SK-N-SH treated with all-trans-retinoic acid at 6 μM for 48 hours (cell line): ENCODE data around the gene PLA2G4A.

ENCODE experiments used
- ATAC-seq: fragments of 200-7000 bp; cut with Tn5 transposase; 3 replicates; pipeline ENCODE4 v1.9.1; 2020; ENCODE audit warnings: mild to moderate bottlenecking, moderate library complexity
- ARNTL ChIP-seq: fragments of 450-650 bp; formaldehyde crosslinking; IDR thresholded peaks from 2 replicates; pipeline ENCODE4 v1.5.0; 2020; ENCODE audit warnings: low read depth, mild to moderate bottlenecking, moderate library complexity, borderline replicate concordance
- BACH2 ChIP-seq: fragments of 250-450 bp; sonication (Bioruptor Pico); IDR thresholded peaks from 2 replicates; pipeline ENCODE4 v1.9.0; 2021; ENCODE audit warnings: mild to moderate bottlenecking, borderline replicate concordance
- CSDC2 ChIP-seq: fragments of 250-450 bp; sonication (Bioruptor Pico); IDR thresholded peaks from 2 replicates; pipeline ENCODE4 v1.5.0; 2020; ENCODE audit warnings: mild to moderate bottlenecking, moderate library complexity
- ESRRG ChIP-seq: fragments of 250-450 bp; sonication (Bioruptor Pico); IDR thresholded peaks from 2 replicates; pipeline ENCODE4 v1.6.1; 2021; ENCODE audit warnings: mild to moderate bottlenecking
- GLIS3 ChIP-seq: fragments of 250-450 bp; sonication (Bioruptor Pico); IDR thresholded peaks from 2 replicates; pipeline ENCODE4 v1.5.0; 2020; ENCODE audit warnings: mild to moderate bottlenecking, moderate library complexity
- ISL1 ChIP-seq: fragments of 250-450 bp; sonication (Bioruptor Pico); IDR thresholded peaks from 2 replicates; pipeline ENCODE4 v2.1.2; 2022; ENCODE audit warnings: mild to moderate bottlenecking, moderate library complexity
- OSR1 ChIP-seq: fragments of 250-450 bp; sonication (Bioruptor Pico); IDR thresholded peaks from 2 replicates; pipeline ENCODE4 v1.8.0; 2022; ENCODE audit warnings: moderate library complexity, mild to moderate bottlenecking, inconsistent platforms
- PPARA ChIP-seq: fragments of 250-450 bp; sonication (Bioruptor Pico); IDR thresholded peaks from 2 replicates; pipeline ENCODE4 v1.5.0; 2020; ENCODE audit warnings: mild to moderate bottlenecking, borderline replicate concordance
- RARB ChIP-seq: fragments of 250-450 bp; sonication (Bioruptor Pico); IDR thresholded peaks from 2 replicates; pipeline ENCODE4 v1.8.0; 2021; ENCODE audit warnings: mild to moderate bottlenecking, moderate library complexity
- SNAI2 ChIP-seq: fragments of 250-450 bp; sonication (Bioruptor Pico); IDR thresholded peaks from 2 replicates; pipeline ENCODE4 v1.5.0; 2020; ENCODE audit warnings: mild to moderate bottlenecking, moderate library complexity
- TOX ChIP-seq: fragments of 250-450 bp; sonication (Bioruptor Pico); IDR thresholded peaks from 2 replicates; pipeline ENCODE4 v1.8.0; 2021; ENCODE audit warnings: mild to moderate bottlenecking, moderate library complexity, borderline replicate concordance
- ZC3H10 ChIP-seq: fragments of 250-450 bp; sonication (Bioruptor Pico); IDR thresholded peaks from 2 replicates; pipeline ENCODE4 v1.5.1; 2021; ENCODE audit warnings: mild to moderate bottlenecking, moderate library complexity
- ZFP3 ChIP-seq: fragments of 250-450 bp; sonication (Bioruptor Pico); IDR thresholded peaks from 2 replicates; pipeline ENCODE4 v1.5.0; 2020; ENCODE audit warnings: mild to moderate bottlenecking, moderate library complexity
- ZFP30 ChIP-seq: fragments of 450-650 bp; formaldehyde crosslinking; IDR thresholded peaks from 2 replicates; pipeline ENCODE4 v1.5.0; 2022; ENCODE audit warnings: mild to moderate bottlenecking, moderate library complexity
- ZNF70 ChIP-seq: fragments of 450-650 bp; formaldehyde crosslinking; IDR thresholded peaks from 2 replicates; pipeline ENCODE4 v1.5.0; 2020; ENCODE audit warnings: mild to moderate bottlenecking, moderate library complexity
- ZNF8 ChIP-seq: fragments of 450-650 bp; formaldehyde crosslinking; IDR thresholded peaks from 2 replicates; pipeline ENCODE4 v1.5.0; 2020; ENCODE audit warnings: mild to moderate bottlenecking, moderate library complexity
- TF ChIP-seq, protein P1 (sequence below): fragments of 250-450 bp; sonication (Bioruptor Pico); IDR thresholded peaks from 2 replicates; pipeline ENCODE4 v1.8.0; 2021; ENCODE audit warnings: low read depth, mild to moderate bottlenecking, moderate library complexity, borderline replicate concordance
- TF ChIP-seq, protein P2 (sequence below): fragments of 250-450 bp; sonication (Bioruptor Pico); IDR thresholded peaks from 2 replicates; pipeline ENCODE4 v1.5.1; 2021; ENCODE audit warnings: mild to moderate bottlenecking, moderate library complexity
- TF ChIP-seq, protein P3 (sequence below): fragments of 250-450 bp; sonication (Bioruptor Pico); IDR thresholded peaks from 2 replicates; pipeline ENCODE4 v1.5.0; 2020; ENCODE audit warnings: mild to moderate bottlenecking, moderate library complexity
- TF ChIP-seq, protein P4 (sequence below): fragments of 250-450 bp; sonication (Bioruptor Pico); IDR thresholded peaks from 2 replicates; pipeline ENCODE4 v1.5.1; 2020; ENCODE audit warnings: low read depth, mild to moderate bottlenecking, moderate library complexity

The PLA2G4A gene

DNA sequence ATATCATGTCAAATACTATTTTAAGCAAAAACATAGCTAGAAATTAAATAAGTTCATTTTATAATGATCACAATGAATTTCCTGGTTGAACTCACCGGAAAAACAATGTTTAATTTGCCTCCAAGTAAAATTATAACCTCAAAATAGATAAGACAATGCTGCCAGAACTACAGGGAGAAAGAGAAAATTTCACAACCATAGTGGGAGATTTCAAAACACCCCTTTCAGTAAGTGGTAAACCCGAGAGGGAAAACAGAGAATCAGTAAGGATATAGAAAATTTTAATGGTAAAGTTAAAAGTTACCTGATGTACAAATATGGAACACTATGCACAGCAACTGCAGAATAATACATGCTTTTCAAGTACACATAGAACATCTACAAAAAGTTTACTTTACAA, 43.2 kb upstream of the PLA2G4A start:
- TF ChIP-seq SNAI2 (CRISPR knock-in tag), result no peak
- no peak for TF ChIP-seq BACH2
- no peak for TF ChIP-seq ZNF8
- TF ChIP-seq, protein P1, sequence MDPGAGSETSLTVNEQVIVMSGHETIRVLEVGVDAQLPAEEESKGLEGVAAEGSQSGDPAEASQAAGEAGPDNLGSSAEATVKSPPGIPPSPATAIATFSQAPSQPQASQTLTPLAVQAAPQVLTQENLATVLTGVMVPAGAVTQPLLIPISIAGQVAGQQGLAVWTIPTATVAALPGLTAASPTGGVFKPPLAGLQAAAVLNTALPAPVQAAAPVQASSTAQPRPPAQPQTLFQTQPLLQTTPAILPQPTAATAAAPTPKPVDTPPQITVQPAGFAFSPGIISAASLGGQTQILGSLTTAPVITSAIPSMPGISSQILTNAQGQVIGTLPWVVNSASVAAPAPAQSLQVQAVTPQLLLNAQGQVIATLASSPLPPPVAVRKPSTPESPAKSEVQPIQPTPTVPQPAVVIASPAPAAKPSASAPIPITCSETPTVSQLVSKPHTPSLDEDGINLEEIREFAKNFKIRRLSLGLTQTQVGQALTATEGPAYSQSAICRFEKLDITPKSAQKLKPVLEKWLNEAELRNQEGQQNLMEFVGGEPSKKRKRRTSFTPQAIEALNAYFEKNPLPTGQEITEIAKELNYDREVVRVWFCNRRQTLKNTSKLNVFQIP (CRISPR knock-in tag), result no peak

DNA sequence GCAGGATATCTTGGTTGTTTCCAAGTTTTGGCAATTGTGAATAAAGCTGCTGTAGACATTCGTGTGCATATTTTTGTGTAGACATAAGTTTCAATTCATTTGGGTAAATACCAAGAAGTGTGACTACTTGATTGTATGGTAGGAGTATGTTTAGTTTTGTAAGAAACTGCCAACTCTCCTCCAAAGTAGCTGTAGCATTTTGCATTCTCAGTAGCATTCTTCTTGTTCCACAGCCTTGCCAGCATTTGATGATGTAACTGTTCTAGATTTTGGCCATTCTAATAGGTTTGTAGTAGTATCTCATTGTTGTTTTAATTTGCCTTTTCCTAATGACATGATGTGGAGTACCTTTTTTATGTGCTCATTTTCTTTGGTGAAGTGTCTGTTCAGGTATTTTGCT, 38.6 kb upstream of the PLA2G4A start:
- ATAC-seq, result no peak
- TF ChIP-seq, protein P2, sequence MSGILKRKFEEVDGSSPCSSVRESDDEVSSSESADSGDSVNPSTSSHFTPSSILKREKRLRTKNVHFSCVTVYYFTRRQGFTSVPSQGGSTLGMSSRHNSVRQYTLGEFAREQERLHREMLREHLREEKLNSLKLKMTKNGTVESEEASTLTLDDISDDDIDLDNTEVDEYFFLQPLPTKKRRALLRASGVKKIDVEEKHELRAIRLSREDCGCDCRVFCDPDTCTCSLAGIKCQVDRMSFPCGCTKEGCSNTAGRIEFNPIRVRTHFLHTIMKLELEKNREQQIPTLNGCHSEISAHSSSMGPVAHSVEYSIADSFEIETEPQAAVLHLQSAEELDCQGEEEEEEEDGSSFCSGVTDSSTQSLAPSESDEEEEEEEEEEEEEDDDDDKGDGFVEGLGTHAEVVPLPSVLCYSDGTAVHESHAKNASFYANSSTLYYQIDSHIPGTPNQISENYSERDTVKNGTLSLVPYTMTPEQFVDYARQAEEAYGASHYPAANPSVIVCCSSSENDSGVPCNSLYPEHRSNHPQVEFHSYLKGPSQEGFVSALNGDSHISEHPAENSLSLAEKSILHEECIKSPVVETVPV, result no peak
- TF ChIP-seq PPARA (no peak), ISL1 (CRISPR knock-in tag) (no peak), ZC3H10 (CRISPR knock-in tag) (no peak), ZNF70 (CRISPR knock-in tag) (no peak), ESRRG (CRISPR knock-in tag) (no peak), RARB (CRISPR knock-in tag) (no peak), TOX (no peak), GLIS3 (CRISPR knock-in tag) (no peak), OSR1 (CRISPR knock-in tag) (no peak), SNAI2 (CRISPR knock-in tag) (no peak), ZFP3 (CRISPR knock-in tag) (no peak), ZFP30 (CRISPR knock-in tag) (no peak), ARNTL (CRISPR knock-in tag) (no peak), CSDC2 (CRISPR knock-in tag) (no peak), BACH2 (no peak)
- TF ChIP-seq, protein P3, sequence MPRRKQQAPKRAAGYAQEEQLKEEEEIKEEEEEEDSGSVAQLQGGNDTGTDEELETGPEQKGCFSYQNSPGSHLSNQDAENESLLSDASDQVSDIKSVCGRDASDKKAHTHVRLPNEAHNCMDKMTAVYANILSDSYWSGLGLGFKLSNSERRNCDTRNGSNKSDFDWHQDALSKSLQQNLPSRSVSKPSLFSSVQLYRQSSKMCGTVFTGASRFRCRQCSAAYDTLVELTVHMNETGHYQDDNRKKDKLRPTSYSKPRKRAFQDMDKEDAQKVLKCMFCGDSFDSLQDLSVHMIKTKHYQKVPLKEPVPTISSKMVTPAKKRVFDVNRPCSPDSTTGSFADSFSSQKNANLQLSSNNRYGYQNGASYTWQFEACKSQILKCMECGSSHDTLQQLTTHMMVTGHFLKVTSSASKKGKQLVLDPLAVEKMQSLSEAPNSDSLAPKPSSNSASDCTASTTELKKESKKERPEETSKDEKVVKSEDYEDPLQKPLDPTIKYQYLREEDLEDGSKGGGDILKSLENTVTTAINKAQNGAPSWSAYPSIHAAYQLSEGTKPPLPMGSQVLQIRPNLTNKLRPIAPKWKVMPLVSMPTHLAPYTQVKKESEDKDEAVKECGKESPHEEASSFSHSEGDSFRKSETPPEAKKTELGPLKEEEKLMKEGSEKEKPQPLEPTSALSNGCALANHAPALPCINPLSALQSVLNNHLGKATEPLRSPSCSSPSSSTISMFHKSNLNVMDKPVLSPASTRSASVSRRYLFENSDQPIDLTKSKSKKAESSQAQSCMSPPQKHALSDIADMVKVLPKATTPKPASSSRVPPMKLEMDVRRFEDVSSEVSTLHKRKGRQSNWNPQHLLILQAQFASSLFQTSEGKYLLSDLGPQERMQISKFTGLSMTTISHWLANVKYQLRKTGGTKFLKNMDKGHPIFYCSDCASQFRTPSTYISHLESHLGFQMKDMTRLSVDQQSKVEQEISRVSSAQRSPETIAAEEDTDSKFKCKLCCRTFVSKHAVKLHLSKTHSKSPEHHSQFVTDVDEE, result no peak
- TF ChIP-seq, protein P4, sequence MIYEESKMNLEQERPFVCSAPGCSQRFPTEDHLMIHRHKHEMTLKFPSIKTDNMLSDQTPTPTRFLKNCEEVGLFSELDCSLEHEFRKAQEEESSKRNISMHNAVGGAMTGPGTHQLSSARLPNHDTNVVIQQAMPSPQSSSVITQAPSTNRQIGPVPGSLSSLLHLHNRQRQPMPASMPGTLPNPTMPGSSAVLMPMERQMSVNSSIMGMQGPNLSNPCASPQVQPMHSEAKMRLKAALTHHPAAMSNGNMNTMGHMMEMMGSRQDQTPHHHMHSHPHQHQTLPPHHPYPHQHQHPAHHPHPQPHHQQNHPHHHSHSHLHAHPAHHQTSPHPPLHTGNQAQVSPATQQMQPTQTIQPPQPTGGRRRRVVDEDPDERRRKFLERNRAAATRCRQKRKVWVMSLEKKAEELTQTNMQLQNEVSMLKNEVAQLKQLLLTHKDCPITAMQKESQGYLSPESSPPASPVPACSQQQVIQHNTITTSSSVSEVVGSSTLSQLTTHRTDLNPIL (CRISPR knock-in tag), result no peak
- TF ChIP-seq, all 23 proteins: peak for 0

More for the DNA sequence above, 43.2 kb upstream of the PLA2G4A start:
- ATAC-seq, result no peak

DNA sequence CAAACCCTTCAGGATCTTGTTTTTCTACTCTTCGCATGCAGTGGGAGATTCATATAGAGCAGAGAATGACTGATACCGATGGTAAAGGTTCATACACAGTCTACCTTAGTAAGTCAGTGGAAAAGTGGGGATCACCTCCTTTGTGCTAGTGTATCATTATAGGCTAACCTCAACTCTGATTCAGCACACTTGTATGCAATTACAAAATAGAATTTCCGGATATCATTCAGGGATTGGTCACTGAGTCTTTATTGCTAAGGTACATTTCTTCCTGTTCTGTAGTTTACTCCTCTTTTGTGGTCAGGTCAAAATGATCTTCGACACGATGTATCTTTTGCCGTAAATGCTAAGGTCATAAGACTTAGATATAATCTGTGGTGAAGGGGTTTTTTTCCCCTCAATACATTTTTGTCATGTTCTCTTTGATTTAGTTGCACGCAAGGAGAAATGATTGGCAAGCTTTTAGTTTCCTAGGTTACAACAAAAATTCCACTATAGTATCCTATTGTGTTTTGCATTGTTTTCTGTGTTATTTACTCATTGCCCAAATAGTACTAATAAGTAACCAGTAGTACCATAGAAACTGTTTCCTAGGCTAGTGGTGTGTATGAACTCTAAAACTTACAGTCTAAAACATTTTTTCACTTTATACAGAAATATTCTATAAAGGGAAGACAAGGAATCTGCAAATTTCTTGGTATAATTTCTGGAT, 35.7 kb upstream of the PLA2G4A start:
- peak; percentile 50 for ATAC-seq
- TF ChIP-seq, protein P1 (CRISPR knock-in tag), result no peak
- TF ChIP-seq, protein P2, result no peak
- TF ChIP-seq OSR1 (CRISPR knock-in tag), result 0 out of 2 replicates have a peak, but pooled peaks have one; percentile 45
